DOHH2 (cell line): Measurements from ENCODE around the gene UBXN10.

ENCODE experiments used
- CTCF ChIP-seq: fragments of 200-600 bp; sonication (generic); IDR thresholded peaks from one replicate; pipeline ENCODE4 v1.5.1; 2014; ENCODE audit warnings: antibody characterized with exemption, mild to moderate bottlenecking, low read depth, low read length; ENCODE audit not compliant: poor library complexity, severe bottlenecking
- EZH2phosphoT487 ChIP-seq: fragments of 200-600 bp; sonication (generic); IDR thresholded peaks from 2 replicates; pipeline ENCODE4 v1.6.1; 2017; ENCODE audit warnings: borderline replicate concordance, mild to moderate bottlenecking, antibody characterized with exemption, low read length, moderate library complexity, mixed read lengths

GRCh38 chr1:20212085-20212684 is 26.3 kb downstream of the UBXN10 start:
- TF ChIP-seq CTCF (no peak), EZH2phosphoT487 (no peak)
